CD4-positive, CD25-positive, alpha-beta regulatory T cell (primary cell): Measurements from ENCODE around the gene PRPF4. TPM values are rescaled to one million over a fixed set of nuclear protein-coding genes. Genes with fewer than 3 reads are reported as not detected.
"Not testable (repeated sequence)": the region's sequence is repeated elsewhere in the genome, so short reads cannot be mapped to it uniquely, and the experiment has no call there.

Source experiments
- ATAC-seq, 2 donors: fragments of 150-1000 bp; cut with Tn5 transposase; one replicate each; pipeline ENCODE4 v1.10.0; 2021; ENCODE audit warnings: low read depth in 2 of 2, moderate number of reproducible peaks in 2 of 2, moderate library complexity in 1 of 2
- DNase-seq, 3 donors: peaks; one replicate each; pipeline versions ENCODE4 v3.0.0 to v3.0.0-alpha.2; 2012 to 2022; ENCODE audit warnings: mixed read lengths in 1 of 3
- H3K27ac ChIP-seq: one replicate; pipeline ENCODE4 v1.7.0; 2013; ENCODE audit warnings: mild to moderate bottlenecking, low read length; ENCODE audit not compliant: insufficient read depth, poor library complexity, severe bottlenecking
- H3K27me3 ChIP-seq: one replicate; pipeline ENCODE4 v1.7.0; 2013; ENCODE audit warnings: low read length; ENCODE audit not compliant: control insufficient read depth, insufficient read depth
- H3K36me3 ChIP-seq: one replicate; pipeline ENCODE4 v1.7.0; 2013; ENCODE audit warnings: mild to moderate bottlenecking, low read length, moderate library complexity; ENCODE audit not compliant: control insufficient read depth, insufficient read depth
- H3K4me1 ChIP-seq: 2 replicates; pipeline ENCODE4 v1.7.0; 2013; ENCODE audit warnings: mild to moderate bottlenecking, low read length; ENCODE audit not compliant: insufficient read depth, control insufficient read depth, poor library complexity, severe bottlenecking
- H3K4me3 ChIP-seq: one replicate; pipeline ENCODE4 v1.7.0; 2013; ENCODE audit warnings: low read depth, mild to moderate bottlenecking, low read length, moderate library complexity
- H3K9me3 ChIP-seq, 2 experiments: 1 replicate in 1 of 2; 2 replicates in 1 of 2; pipeline ENCODE4 v1.7.0; 2013; ENCODE audit warnings: low read length in 2 of 2, mild to moderate bottlenecking in 1 of 2, moderate library complexity in 1 of 2; ENCODE audit not compliant: control insufficient read depth in 2 of 2
- H3K27ac Mint-ChIP-seq, 3 donors: one replicate each; pipeline ENCODE4 v1.8.0; 2020 to 2022; ENCODE audit warnings: mild to moderate bottlenecking in 3 of 3, mixed read lengths in 3 of 3, moderate library complexity in 2 of 3
- H3K27me3 Mint-ChIP-seq: one replicate; pipeline ENCODE4 v1.8.0; 2022; ENCODE audit warnings: mild to moderate bottlenecking, mixed read lengths
- H3K36me3 Mint-ChIP-seq: one replicate; pipeline ENCODE4 v1.8.0; 2020; ENCODE audit warnings: mixed read lengths
- H3K4me1 Mint-ChIP-seq, 4 donors: one replicate each; pipeline ENCODE4 v1.8.0; 2020 to 2022; ENCODE audit warnings: mixed read lengths in 4 of 4, mild to moderate bottlenecking in 1 of 4
- H3K4me3 Mint-ChIP-seq, 4 donors: one replicate each; pipeline ENCODE4 v1.8.0; 2020 to 2022; ENCODE audit warnings: mild to moderate bottlenecking in 4 of 4, mixed read lengths in 4 of 4, moderate library complexity in 3 of 4
- H3K9me3 Mint-ChIP-seq, 7 donors: one replicate each; pipeline ENCODE4 v1.8.0; 2020 to 2022; ENCODE audit warnings: mixed read lengths in 7 of 7, mild to moderate bottlenecking in 3 of 7, moderate library complexity in 2 of 7
- polyA plus RNA-seq, 4 donors: library from polyadenylated mRNA; unstranded; fragments of 300-500 nt; fragmentation: Illumina TruSeq; gene quantifications; one replicate each; pipeline ENCODE4 v1.2.3, GENCODE V29; 2021
- total RNA-seq: library from RNA; stranded (reverse); gene quantifications from one replicate; pipeline ENCODE4 v1.2.3, GENCODE V29; 2022

Gene PRPF4
- total RNA-seq (22.9 TPM), polyA plus RNA-seq (10 to 100 TPM; 18.4 to 25.7 (median 22.5) TPM)

- Histone ChIP-seq H3K4me1 (peaks cover 30% of the 10 kb centered on the region), H3K27me3 (no peaks in the 10 kb centered on the region), H3K9me3 (no peaks in the 10 kb centered on the region), H3K36me3 (peaks cover 56% of the 10 kb centered on the region), H3K4me3 (peak within 1 kb of the TSS; percentile 92), H3K27ac (peak within 1 kb of the TSS; percentile 95)
- H3K9me3 Mint-ChIP-seq = no peaks in the 10 kb centered on the region
- H3K4me3 Mint-ChIP-seq = no peak within 1 kb of the TSS
- peak; percentile 95 for ATAC-seq
- H3K36me3 Mint-ChIP-seq = peaks cover 38% of the 10 kb centered on the region
- H3K4me1 Mint-ChIP-seq = peaks cover 14 to 41% (median 31%) of the 10 kb centered on the region in 4 donors
- DNase-seq = peak; percentile 94 to 98 (median 96)
- H3K27me3 Mint-ChIP-seq = no peaks in the 10 kb centered on the region
- H3K27ac Mint-ChIP-seq = no peak within 1 kb of the TSS
Measured at GRCh38 chr9:113275157-113276131, at the start of gene PRPF4, which contains the start of gene CDC26. PRPF4 (plus strand) TSS chr9:113275658; CDS start chr9:113275744, 86 bp downstream. CDC26 (minus strand) TSS chr9:113275572; CDS start chr9:113272507, 3,065 bp downstream.

DNA sequence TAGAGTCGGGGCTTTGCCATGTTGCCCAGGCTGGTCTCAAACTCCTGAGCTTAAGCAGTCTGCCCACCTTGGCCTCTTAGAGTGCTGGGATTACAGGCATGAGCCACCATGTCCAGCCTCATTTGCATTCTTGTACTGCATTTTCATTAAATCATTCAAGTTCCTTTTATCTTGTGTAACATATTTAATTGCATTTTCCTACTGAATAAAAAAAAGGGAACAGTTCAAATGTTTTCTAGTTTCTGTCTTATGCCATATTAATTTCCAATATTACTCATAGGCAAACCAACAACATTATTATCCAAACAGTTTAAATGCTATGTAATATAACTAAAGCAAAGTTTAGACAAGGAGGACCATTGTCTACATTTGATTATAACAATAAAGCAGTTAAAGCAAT is 48.0 kb upstream of the PRPF4 start:
- H3K4me3 Mint-ChIP-seq = peak overlapping the region in 1 of 4 donors; percentile 21
- Histone ChIP-seq H3K27ac (no peak overlapping the region), H3K4me1 (peaks cover 4% of the 10 kb centered on the region), H3K4me3 (no peak overlapping the region), H3K9me3 (no peaks in the 10 kb centered on the region), H3K27me3 (no peaks in the 10 kb centered on the region), H3K36me3 (no peaks in the 10 kb centered on the region)
- no peak overlapping the region for H3K27ac Mint-ChIP-seq
- DNase-seq = no peak
- H3K27me3 Mint-ChIP-seq = no peaks in the 10 kb centered on the region
- no peaks in the 10 kb centered on the region for H3K9me3 Mint-ChIP-seq
- no peak for ATAC-seq
- peaks cover 15 to 22% (median 22%) of the 10 kb centered on the region in 4 donors for H3K4me1 Mint-ChIP-seq
- peaks cover 7% of the 10 kb centered on the region for H3K36me3 Mint-ChIP-seq

- H3K27ac Mint-ChIP-seq = peak overlapping the region in 2 of 3 donors; percentile 2 to 64
Measured at GRCh38 chr9:113228130-113228665, 47.3 kb upstream of the PRPF4 start.

DNA sequence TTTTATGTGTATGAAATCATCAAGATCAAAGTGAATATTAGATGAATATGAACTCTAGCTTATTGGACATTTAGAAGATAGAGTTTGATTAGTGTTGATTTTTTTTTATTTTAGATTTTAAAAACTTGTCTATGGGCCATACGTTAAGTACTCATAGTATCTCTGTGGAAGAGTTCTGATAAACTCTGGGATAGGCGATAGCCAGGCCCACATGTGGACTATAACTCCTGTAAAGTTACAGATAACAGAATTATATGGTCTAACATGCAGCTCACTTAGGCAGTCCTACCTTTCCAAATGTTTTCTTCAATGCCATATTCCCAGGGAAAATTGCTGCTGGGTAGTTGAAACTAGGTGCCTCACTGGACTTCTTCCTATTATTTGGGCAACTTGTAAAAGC is 43.8 kb upstream of the PRPF4 start:
- H3K4me1 Mint-ChIP-seq = peaks cover 22 to 31% (median 26%) of the 10 kb centered on the region in 4 donors
- H3K4me3 Mint-ChIP-seq = peak overlapping the region in 1 of 4 donors; percentile 58
- H3K27me3 ChIP-seq = no peaks in the 10 kb centered on the region
- H3K9me3 ChIP-seq = no peaks in the 10 kb centered on the region
- H3K36me3 ChIP-seq = no peaks in the 10 kb centered on the region
- no peaks in the 10 kb centered on the region for H3K27me3 Mint-ChIP-seq
- no peaks in the 10 kb centered on the region for H3K9me3 Mint-ChIP-seq
- no peak for DNase-seq
- no peak overlapping the region for H3K27ac ChIP-seq
- ATAC-seq = no peak
- H3K4me3 ChIP-seq = no peak overlapping the region
- H3K4me1 ChIP-seq = peaks cover 8% of the 10 kb centered on the region
- H3K36me3 Mint-ChIP-seq = peaks cover 7% of the 10 kb centered on the region
- H3K27ac Mint-ChIP-seq = peak overlapping the region in 1 of 3 donors; percentile 86

More at GRCh38 chr9:113228130-113228665, 47.3 kb upstream of the PRPF4 start:
- DNase-seq (no peak), ATAC-seq (no peak)
- Histone ChIP-seq H3K9me3 (no peaks in the 10 kb centered on the region), H3K27ac (no peak overlapping the region), H3K4me1 (peaks cover 4% of the 10 kb centered on the region), H3K36me3 (no peaks in the 10 kb centered on the region), H3K4me3 (no peak overlapping the region), H3K27me3 (no peaks in the 10 kb centered on the region)
- peaks cover 16 to 27% (median 22%) of the 10 kb centered on the region in 4 donors for H3K4me1 Mint-ChIP-seq
- no peaks in the 10 kb centered on the region for H3K27me3 Mint-ChIP-seq
- H3K36me3 Mint-ChIP-seq = peaks cover 7% of the 10 kb centered on the region
- no peaks in the 10 kb centered on the region for H3K9me3 Mint-ChIP-seq
- peak overlapping the region in 2 of 4 donors; percentile 21 to 22 for H3K4me3 Mint-ChIP-seq

GRCh38 chr9:113235701-113236255 is 39.7 kb upstream of the PRPF4 start:
- not testable (repeated sequence) for H3K9me3 ChIP-seq, DNase-seq, H3K27me3 Mint-ChIP-seq, H3K36me3 ChIP-seq, H3K36me3 Mint-ChIP-seq, H3K4me3 Mint-ChIP-seq, H3K27me3 ChIP-seq, H3K4me1 ChIP-seq, H3K4me3 ChIP-seq, ATAC-seq, H3K27ac ChIP-seq, H3K9me3 Mint-ChIP-seq, H3K27ac Mint-ChIP-seq
- peaks cover 12 to 16% (median 15%) of the 10 kb centered on the region in 4 donors for H3K4me1 Mint-ChIP-seq

GRCh38 chr9:113237026-113237425 is 38.4 kb upstream of the PRPF4 start:
- Histone ChIP-seq H3K4me1 (peaks cover 8% of the 10 kb centered on the region), H3K9me3 (no peaks in the 10 kb centered on the region), H3K36me3 (no peaks in the 10 kb centered on the region), H3K4me3 (no peak overlapping the region), H3K27me3 (no peaks in the 10 kb centered on the region), H3K27ac (no peak overlapping the region)
- Mint-ChIP-seq H3K27me3 (no peaks in the 10 kb centered on the region), H3K4me1 (peaks cover 9 to 16% (median 14%) of the 10 kb centered on the region in 4 donors), H3K36me3 (no peaks in the 10 kb centered on the region), H3K9me3 (peaks cover 0 to 2% (median 0%) of the 10 kb centered on the region in 7 donors), H3K27ac (no peak overlapping the region), H3K4me3 (no peak overlapping the region)
- DNase-seq (no peak), ATAC-seq (no peak)

GRCh38 chr9:113238202-113238858 is 37.1 kb upstream of the PRPF4 start:
- DNase-seq (no peak), ATAC-seq (no peak)
- H3K27ac Mint-ChIP-seq = peak overlapping the region in 1 of 3 donors; percentile 47
- H3K4me3 ChIP-seq = no peak overlapping the region
- no peaks in the 10 kb centered on the region for H3K36me3 Mint-ChIP-seq
- no peak overlapping the region for H3K4me3 Mint-ChIP-seq
- H3K9me3 ChIP-seq = no peaks in the 10 kb centered on the region
- peaks cover 0 to 2% (median 0%) of the 10 kb centered on the region in 7 donors for H3K9me3 Mint-ChIP-seq
- no peaks in the 10 kb centered on the region for H3K27me3 Mint-ChIP-seq
- H3K27ac ChIP-seq = no peak overlapping the region
- peaks cover 3% of the 10 kb centered on the region for H3K4me1 ChIP-seq
- no peaks in the 10 kb centered on the region for H3K27me3 ChIP-seq
- H3K4me1 Mint-ChIP-seq = peaks cover under 1 to 7% (median 6%) of the 10 kb centered on the region in 4 donors
- no peaks in the 10 kb centered on the region for H3K36me3 ChIP-seq
